Natural killer cell (primary cell): ENCODE results near the gene MCM10. TPM values are rescaled to one million over a fixed set of nuclear protein-coding genes. Genes with fewer than 3 reads are reported as not detected.

Source experiments
- ATAC-seq, 3 donors: fragments of 150-1000 bp in 2 of 3; fragments of 200-7000 bp in 1 of 3; cut with Tn5 transposase; 1 replicate in 1 of 3; 2 replicates in 2 of 3; pipeline ENCODE4 v1.10.0; 2021; ENCODE audit warnings: mild to moderate bottlenecking in 2 of 3, moderate library complexity in 2 of 3
- DNase-seq, 2 donors: peaks; one replicate each; pipeline versions ENCODE4 v3.0.0 to v3.0.0-alpha.2; 2013 to 2021; ENCODE audit warnings: mixed read lengths in 1 of 2
- H3K27ac ChIP-seq: one replicate; pipeline ENCODE4 v1.5.1; 2013; ENCODE audit warnings: mild to moderate bottlenecking, low read length
- H3K27me3 ChIP-seq: one replicate; pipeline ENCODE4 v1.6.1; 2013; ENCODE audit warnings: low read length; ENCODE audit not compliant: control insufficient read depth, insufficient read depth
- H3K36me3 ChIP-seq: one replicate; pipeline ENCODE4 v1.6.1; 2013; ENCODE audit warnings: low read length; ENCODE audit not compliant: control insufficient read depth, insufficient read depth
- H3K4me1 ChIP-seq: one replicate; pipeline ENCODE4 v1.6.1; 2013; ENCODE audit warnings: low read length; ENCODE audit not compliant: control insufficient read depth, insufficient read depth
- H3K4me3 ChIP-seq: one replicate; pipeline ENCODE4 v1.5.1; 2013; ENCODE audit warnings: low read length
- H3K9me3 ChIP-seq: one replicate; pipeline ENCODE4 v1.6.1; 2013; ENCODE audit warnings: low read length; ENCODE audit not compliant: control insufficient read depth, insufficient read depth
- H3K27ac Mint-ChIP-seq, 2 donors: one replicate each; pipeline ENCODE4 v1.8.0; 2022; ENCODE audit warnings: mild to moderate bottlenecking in 2 of 2, mixed read lengths in 2 of 2, moderate library complexity in 1 of 2
- H3K27me3 Mint-ChIP-seq, 2 donors: one replicate each; pipeline ENCODE4 v1.8.0; 2022; ENCODE audit warnings: low read depth in 2 of 2, mixed read lengths in 2 of 2
- H3K36me3 Mint-ChIP-seq: one replicate; pipeline ENCODE4 v1.8.0; 2022; ENCODE audit warnings: mixed read lengths
- H3K4me1 Mint-ChIP-seq, 2 donors: one replicate each; pipeline ENCODE4 v1.8.0; 2022; ENCODE audit warnings: mixed read lengths in 2 of 2
- H3K4me3 Mint-ChIP-seq: one replicate; pipeline ENCODE4 v1.8.0; 2022; ENCODE audit warnings: mild to moderate bottlenecking, moderate library complexity, mixed read lengths
- H3K9me3 Mint-ChIP-seq, 2 donors: one replicate each; pipeline ENCODE4 v1.8.0; 2022; ENCODE audit warnings: mixed read lengths in 2 of 2
- CTCF ChIP-seq: fragments of 200-600 bp; IDR thresholded peaks from one replicate; pipeline ENCODE4 v1.8.0; 2022; ENCODE audit warnings: antibody characterized with exemption
- WGBS: methylation state at CpG from one replicate; pipeline ENCODE4 v1.1.7; 2013; ENCODE audit warnings: missing lambda C conversion rate; ENCODE audit not compliant: insufficient coverage; 5-methylcytosine and 5-hydroxymethylcytosine counted together
- intact Hi-C: fragments of 100-400 bp; cut with micrococcal nuclease; formaldehyde crosslinking; loops from one replicate; pipeline ENCODE4 v1.14.2; 2022
- total RNA-seq, 4 donors: library from RNA; stranded (reverse); fragments of 120-200 nt in 1 of 4; gene quantifications; one replicate each; pipeline versions ENCODE4 v1.2.3 to v1.2.4, GENCODE V29; 2013 to 2022

The MCM10 gene
- total RNA-seq, 3 donors from 2014 or later (not counting 1 experiment from before 2014, with no cell fraction given): 0.73 to 2.9 (median 1.3) TPM

GRCh38 chr10:13188593-13188992 lies 27.2 kb downstream of the MCM10 start:
- no peaks in the 10 kb centered on the region for H3K4me1 Mint-ChIP-seq
- WGBS: 95% methylated on average over 10 of the region's 10 CpGs
- Histone ChIP-seq H3K4me3 (no peak overlapping the region), H3K4me1 (no peaks in the 10 kb centered on the region), H3K9me3 (no peaks in the 10 kb centered on the region), H3K27me3 (no peaks in the 10 kb centered on the region), H3K36me3 (no peaks in the 10 kb centered on the region), H3K27ac (no peak overlapping the region)
- TF ChIP-seq CTCF: no peak
- no peaks in the 10 kb centered on the region for H3K9me3 Mint-ChIP-seq
- H3K36me3 Mint-ChIP-seq: no peaks in the 10 kb centered on the region
- DNase-seq: no peak
- H3K4me3 Mint-ChIP-seq: no peak overlapping the region
- H3K27me3 Mint-ChIP-seq: no peaks in the 10 kb centered on the region
- intact Hi-C loops: no loop called here
- no peak for ATAC-seq
- no peak overlapping the region for H3K27ac Mint-ChIP-seq

GRCh38 chr10:13189961-13190360 lies 28.6 kb downstream of the MCM10 start:
- intact Hi-C loops: no loop called here
- Histone ChIP-seq H3K27me3 (no peaks in the 10 kb centered on the region), H3K4me1 (no peaks in the 10 kb centered on the region), H3K36me3 (no peaks in the 10 kb centered on the region), H3K4me3 (no peak overlapping the region), H3K27ac (no peak overlapping the region), H3K9me3 (no peaks in the 10 kb centered on the region)
- TF ChIP-seq CTCF: no peak
- Mint-ChIP-seq H3K4me3 (no peak overlapping the region), H3K27me3 (no peaks in the 10 kb centered on the region), H3K9me3 (no peaks in the 10 kb centered on the region), H3K36me3 (no peaks in the 10 kb centered on the region), H3K4me1 (no peaks in the 10 kb centered on the region), H3K27ac (no peak overlapping the region)
- 98% methylated on average over 4 of the region's 4 CpGs for WGBS
- ATAC-seq (no peak), DNase-seq (no peak)

- no peaks in the 10 kb centered on the region for H3K4me1 ChIP-seq
- H3K27ac ChIP-seq: no peak overlapping the region
- no peaks in the 10 kb centered on the region for H3K36me3 Mint-ChIP-seq
- no peak overlapping the region for H3K4me3 ChIP-seq
- no peaks in the 10 kb centered on the region for H3K4me1 Mint-ChIP-seq
- no peak overlapping the region for H3K27ac Mint-ChIP-seq
- 100% methylated on average over 2 of the region's 3 CpGs for WGBS
- H3K27me3 Mint-ChIP-seq: no peaks in the 10 kb centered on the region
- H3K27me3 ChIP-seq: no peaks in the 10 kb centered on the region
- no peaks in the 10 kb centered on the region for H3K36me3 ChIP-seq
- no peak for TF ChIP-seq CTCF
- intact Hi-C loops: no loop called here
- H3K4me3 Mint-ChIP-seq: no peak overlapping the region
- ATAC-seq (no peak), DNase-seq (no peak)
- no peaks in the 10 kb centered on the region for H3K9me3 Mint-ChIP-seq
- no peaks in the 10 kb centered on the region for H3K9me3 ChIP-seq
These were observed 29.5 kb downstream of the MCM10 start for GRCh38 chr10:13190816-13191215.

GRCh38 chr10:13191362-13191761 lies 30.0 kb downstream of the MCM10 start:
- H3K36me3 ChIP-seq: no peaks in the 10 kb centered on the region
- WGBS: 98% methylated on average over 5 of the region's 5 CpGs

More at GRCh38 chr10:13191362-13191761, 30.0 kb downstream of the MCM10 start:
- Mint-ChIP-seq H3K36me3 (no peaks in the 10 kb centered on the region), H3K27me3 (no peaks in the 10 kb centered on the region), H3K27ac (no peak overlapping the region), H3K4me3 (no peak overlapping the region), H3K4me1 (no peaks in the 10 kb centered on the region), H3K9me3 (no peaks in the 10 kb centered on the region)
- H3K9me3 ChIP-seq: no peaks in the 10 kb centered on the region
- DNase-seq (no peak), ATAC-seq (no peak)
- no peak for TF ChIP-seq CTCF
- no peaks in the 10 kb centered on the region for H3K4me1 ChIP-seq
- H3K27me3 ChIP-seq: no peaks in the 10 kb centered on the region
- no peak overlapping the region for H3K4me3 ChIP-seq
- H3K27ac ChIP-seq: no peak overlapping the region
- intact Hi-C loops: no loop called here
